KMS-11 (cell line): Measurements from ENCODE around the gene MAD2L2.

Experiments used
- H2AFZ ChIP-seq: fragments of 200-600 bp; sonication (generic); 2 replicates; pipeline ENCODE4 v1.6.1; 2016; ENCODE audit warnings: antibody characterized with exemption, mixed run types, low read depth
- H3K27ac ChIP-seq: fragments of 200-600 bp; sonication (generic); 2 replicates; pipeline ENCODE4 v1.6.1; 2016; ENCODE audit warnings: mild to moderate bottlenecking, mixed run types
- H3K27me3 ChIP-seq: fragments of 200-600 bp; sonication (generic); 2 replicates; pipeline ENCODE4 v1.6.1; 2017; ENCODE audit warnings: mild to moderate bottlenecking, low read depth, mixed run types, moderate library complexity; ENCODE audit not compliant: insufficient read depth
- H3K36me3 ChIP-seq: fragments of 200-600 bp; sonication (generic); 2 replicates; pipeline ENCODE4 v1.6.1; 2017; ENCODE audit warnings: mild to moderate bottlenecking, mixed run types; ENCODE audit not compliant: insufficient read depth
- H3K4me1 ChIP-seq: fragments of 200-600 bp; sonication (generic); 2 replicates; pipeline ENCODE4 v1.6.1; 2016; ENCODE audit warnings: mild to moderate bottlenecking, low read depth, mixed run types; ENCODE audit not compliant: poor library complexity, severe bottlenecking
- H3K4me2 ChIP-seq: fragments of 200-600 bp; sonication (generic); 2 replicates; pipeline ENCODE4 v1.7.0; 2016; ENCODE audit warnings: mild to moderate bottlenecking, mixed run types
- H3K4me3 ChIP-seq: fragments of 200-600 bp; sonication (generic); IDR thresholded peaks from 2 replicates; pipeline ENCODE4 v1.6.1; 2017; ENCODE audit warnings: low read depth, low read length, mixed read lengths; ENCODE audit not compliant: insufficient read depth
- H3K79me2 ChIP-seq: fragments of 200-600 bp; sonication (generic); 2 replicates; pipeline ENCODE4 v1.6.1; 2016; ENCODE audit warnings: low read depth, mixed run types; ENCODE audit not compliant: insufficient read depth
- H3K9ac ChIP-seq: fragments of 200-600 bp; sonication (generic); 2 replicates; pipeline ENCODE4 v1.6.1; 2016; ENCODE audit warnings: mild to moderate bottlenecking, mixed run types
- H4K20me1 ChIP-seq: fragments of 200-600 bp; sonication (generic); 2 replicates; pipeline ENCODE4 v1.6.1; 2016; ENCODE audit warnings: mild to moderate bottlenecking, mixed run types; ENCODE audit not compliant: insufficient read depth
- TF ChIP-seq, protein P1 (sequence below): fragments of 200-600 bp; sonication (generic); conservative IDR thresholded peaks from 2 replicates; pipeline ENCODE4 v1.6.1; 2017; ENCODE audit warnings: low read depth, mild to moderate bottlenecking, antibody characterized with exemption, low read length, moderate library complexity, mixed read lengths

The MAD2L2 gene

DNA sequence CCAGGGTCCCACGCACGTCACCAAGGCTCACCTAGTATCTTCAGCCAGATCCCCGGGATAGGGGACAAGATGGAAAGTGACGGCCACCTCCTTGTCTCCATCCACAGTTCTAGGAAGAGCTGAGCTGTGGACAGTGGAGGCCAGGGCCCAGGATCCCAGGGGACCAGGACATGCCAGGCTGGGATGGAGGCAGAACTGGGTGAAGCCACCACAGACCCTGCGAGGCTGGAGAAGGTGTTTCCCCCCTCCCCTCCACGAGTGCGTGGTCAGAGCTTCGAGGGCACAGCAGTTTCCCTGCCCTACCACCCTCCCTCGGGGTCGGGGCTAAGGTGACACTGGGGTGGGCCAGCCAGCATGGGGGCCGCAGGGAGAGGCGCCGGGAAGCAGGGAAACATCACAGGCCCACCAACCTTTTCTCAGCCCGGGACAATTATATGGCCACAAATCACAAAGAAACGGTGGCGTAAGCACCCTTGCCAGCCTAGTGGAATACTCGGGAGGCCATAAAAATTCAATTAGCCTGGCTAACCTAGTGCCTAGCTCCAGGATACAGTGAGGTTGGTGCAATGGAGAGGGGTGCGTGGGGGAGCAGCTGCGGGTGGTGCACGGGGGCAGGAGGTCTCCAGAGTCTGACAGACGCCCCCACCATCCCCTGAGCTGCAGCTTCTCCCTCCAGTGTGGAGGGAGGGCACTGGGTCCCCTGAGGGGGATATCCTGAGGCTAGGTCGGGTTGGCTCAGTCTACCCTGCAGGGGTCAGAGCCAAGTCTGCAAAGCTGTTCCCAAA lies 23.9 kb upstream of the MAD2L2 start:
- no peaks in the 10 kb centered on the region for H3K36me3 ChIP-seq
- no peak overlapping the region for H3K9ac ChIP-seq
- no peaks in the 10 kb centered on the region for H3K4me1 ChIP-seq
- H2AFZ ChIP-seq: no peak overlapping the region
- no peaks in the 10 kb centered on the region for H4K20me1 ChIP-seq
- H3K27me3 ChIP-seq: peaks cover 83% of the 10 kb centered on the region
- H3K4me3 ChIP-seq: no peak overlapping the region
- no peak overlapping the region for H3K4me2 ChIP-seq
- no peaks in the 10 kb centered on the region for H3K79me2 ChIP-seq
- no peak overlapping the region for H3K27ac ChIP-seq
- TF ChIP-seq, protein P1, sequence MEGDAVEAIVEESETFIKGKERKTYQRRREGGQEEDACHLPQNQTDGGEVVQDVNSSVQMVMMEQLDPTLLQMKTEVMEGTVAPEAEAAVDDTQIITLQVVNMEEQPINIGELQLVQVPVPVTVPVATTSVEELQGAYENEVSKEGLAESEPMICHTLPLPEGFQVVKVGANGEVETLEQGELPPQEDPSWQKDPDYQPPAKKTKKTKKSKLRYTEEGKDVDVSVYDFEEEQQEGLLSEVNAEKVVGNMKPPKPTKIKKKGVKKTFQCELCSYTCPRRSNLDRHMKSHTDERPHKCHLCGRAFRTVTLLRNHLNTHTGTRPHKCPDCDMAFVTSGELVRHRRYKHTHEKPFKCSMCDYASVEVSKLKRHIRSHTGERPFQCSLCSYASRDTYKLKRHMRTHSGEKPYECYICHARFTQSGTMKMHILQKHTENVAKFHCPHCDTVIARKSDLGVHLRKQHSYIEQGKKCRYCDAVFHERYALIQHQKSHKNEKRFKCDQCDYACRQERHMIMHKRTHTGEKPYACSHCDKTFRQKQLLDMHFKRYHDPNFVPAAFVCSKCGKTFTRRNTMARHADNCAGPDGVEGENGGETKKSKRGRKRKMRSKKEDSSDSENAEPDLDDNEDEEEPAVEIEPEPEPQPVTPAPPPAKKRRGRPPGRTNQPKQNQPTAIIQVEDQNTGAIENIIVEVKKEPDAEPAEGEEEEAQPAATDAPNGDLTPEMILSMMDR: no peak

DNA sequence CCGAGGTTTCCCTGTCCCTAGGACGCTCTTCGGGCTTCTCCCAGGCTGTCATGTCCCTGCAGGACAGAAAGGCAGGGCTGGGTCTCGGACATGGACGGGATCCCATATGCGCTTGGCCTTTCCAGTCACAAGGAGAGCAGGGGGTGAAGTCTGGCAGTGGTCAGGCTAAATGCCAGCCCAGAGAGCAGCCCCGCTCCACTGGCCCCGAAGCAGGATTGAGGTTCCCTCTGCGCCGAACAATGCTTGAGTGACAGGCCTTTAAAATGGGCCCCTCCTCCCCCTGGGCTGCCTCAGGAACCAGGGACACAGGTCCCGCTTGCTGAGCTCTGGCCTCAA lies 23.2 kb upstream of the MAD2L2 start:
- H3K4me3 ChIP-seq: no peak overlapping the region
- no peaks in the 10 kb centered on the region for H3K79me2 ChIP-seq
- no peaks in the 10 kb centered on the region for H4K20me1 ChIP-seq
- no peak overlapping the region for H3K27ac ChIP-seq
- H2AFZ ChIP-seq: no peak overlapping the region
- H3K9ac ChIP-seq: no peak overlapping the region
- no peak overlapping the region for H3K4me2 ChIP-seq
- TF ChIP-seq, protein P1: no peak
- H3K27me3 ChIP-seq: peaks cover 88% of the 10 kb centered on the region
- no peaks in the 10 kb centered on the region for H3K4me1 ChIP-seq
- no peaks in the 10 kb centered on the region for H3K36me3 ChIP-seq

DNA sequence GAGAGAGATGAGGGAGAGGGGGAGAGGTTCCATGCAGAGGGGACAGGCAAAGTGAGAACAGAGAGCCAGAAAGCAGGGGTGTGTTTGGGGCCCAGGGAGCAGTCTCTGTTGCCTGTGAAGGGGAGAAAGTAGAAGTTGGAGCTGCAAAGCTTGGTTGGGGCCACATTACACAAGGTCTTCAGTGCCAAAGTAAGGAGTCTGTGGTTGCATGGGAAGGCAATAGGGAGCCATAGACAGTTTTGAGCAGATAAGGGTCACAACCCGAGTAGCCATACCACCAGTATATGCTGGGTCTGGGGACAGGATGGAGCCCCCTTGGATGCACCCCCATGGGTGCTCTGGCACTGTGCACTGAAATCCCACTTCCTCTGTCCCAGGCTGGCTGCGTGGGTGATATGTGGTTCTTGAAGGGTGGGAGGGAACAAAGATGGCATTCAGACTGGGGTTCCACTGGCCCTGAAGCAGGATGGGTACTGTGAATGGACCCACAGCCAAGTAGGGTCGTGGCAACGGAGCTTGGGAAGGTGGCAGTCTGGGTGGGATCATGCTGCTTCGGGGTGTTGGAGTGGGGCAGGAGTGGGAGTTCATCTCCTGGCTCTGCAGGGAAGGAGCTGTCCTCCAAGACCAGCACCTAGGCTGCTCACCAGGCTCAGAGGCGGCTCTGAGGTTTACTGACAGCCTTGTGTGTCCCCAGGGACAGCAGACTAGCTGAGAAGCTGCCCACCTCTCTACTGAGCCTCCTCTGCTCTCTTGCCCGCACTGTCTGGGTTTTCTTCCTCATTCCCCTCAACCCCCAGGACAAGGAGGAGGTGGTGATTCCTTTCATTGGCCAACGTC lies 22.6 kb upstream of the MAD2L2 start:
- Histone ChIP-seq H3K9ac (no peak overlapping the region), H3K4me1 (no peaks in the 10 kb centered on the region), H3K4me2 (no peak overlapping the region)

DNA sequence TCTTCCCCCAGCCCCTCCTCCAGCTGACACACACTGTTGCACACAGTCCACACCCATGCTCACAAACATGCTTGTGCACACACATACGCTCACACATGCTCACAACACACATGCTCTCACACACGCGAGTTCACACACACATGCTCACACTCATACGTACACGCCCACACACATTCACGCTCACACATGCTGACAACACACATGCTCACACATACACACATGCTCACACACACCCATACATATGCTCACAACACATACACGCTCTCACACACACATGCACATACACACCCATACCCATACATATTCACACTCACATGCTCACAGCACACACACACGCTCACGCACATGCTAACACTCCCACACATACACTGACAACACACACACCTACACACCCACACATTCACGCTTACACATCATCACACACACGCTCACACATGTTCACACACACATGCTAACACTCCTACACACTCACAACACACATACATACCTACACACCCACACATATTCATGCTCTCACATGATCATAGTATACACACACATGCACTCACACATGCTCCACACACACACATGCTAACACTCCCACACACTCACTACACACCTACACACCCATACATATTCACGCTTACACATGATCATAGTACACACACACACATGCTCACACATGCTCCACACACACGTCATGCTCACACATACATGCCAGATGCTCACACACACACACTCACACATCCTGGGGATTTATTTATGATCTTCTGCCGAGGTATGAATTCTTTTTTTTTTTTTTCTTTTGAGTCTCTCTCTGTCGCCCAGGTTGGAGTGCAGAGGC lies 21.2 kb upstream of the MAD2L2 start:
- H3K79me2 ChIP-seq: no peaks in the 10 kb centered on the region
- H3K4me3 ChIP-seq: no peak overlapping the region
- H4K20me1 ChIP-seq: no peaks in the 10 kb centered on the region
- no peak overlapping the region for H2AFZ ChIP-seq
- H3K9ac ChIP-seq: no peak overlapping the region
- no peak overlapping the region for H3K27ac ChIP-seq
- H3K4me2 ChIP-seq: no peak overlapping the region
- TF ChIP-seq, protein P1: no peak
- no peaks in the 10 kb centered on the region for H3K36me3 ChIP-seq
- H3K4me1 ChIP-seq: no peaks in the 10 kb centered on the region
- H3K27me3 ChIP-seq: peaks cover 89% of the 10 kb centered on the region

More for the DNA sequence above, 22.6 kb upstream of the MAD2L2 start:
- TF ChIP-seq, protein P1: no peak
- Histone ChIP-seq H3K27ac (no peak overlapping the region), H2AFZ (no peak overlapping the region), H3K79me2 (no peaks in the 10 kb centered on the region), H3K4me3 (no peak overlapping the region), H3K27me3 (peaks cover 88% of the 10 kb centered on the region), H3K36me3 (no peaks in the 10 kb centered on the region), H4K20me1 (no peaks in the 10 kb centered on the region)
